Motor neuron (in vitro differentiated cells): Measurements from ENCODE around the gene SORCS1. TPM values are rescaled to one million over a fixed set of nuclear protein-coding genes. Genes with fewer than 3 reads are reported as not detected.
A peak's percentile ranks its signal among the peaks of the same experiment; 100 is the strongest.

Source experiments
- ATAC-seq, 8 experiments: fragments of 200-7000 bp; cut with Tn5 transposase; replicated peaks in 6 of 8; 2 replicates each; pipeline ENCODE4 v1.8.0; 2021; ENCODE audit warnings: mild to moderate bottlenecking in 8 of 8, moderate library complexity in 8 of 8
- H3K27ac ChIP-seq, 2 donors: fragments of 250-450 bp; sonication (Bioruptor Pico); 2 replicates each; pipeline ENCODE4 v1.9.0; 2021; ENCODE audit warnings: antibody characterized with exemption in 2 of 2, mild to moderate bottlenecking in 2 of 2, moderate library complexity in 1 of 2
- H3K4me1 ChIP-seq, 2 donors: fragments of 250-450 bp; sonication (Bioruptor Pico); replicated peaks in 1 of 2; 2 replicates each; pipeline ENCODE4 v1.6.1; 2021; ENCODE audit warnings: antibody characterized with exemption in 2 of 2, mild to moderate bottlenecking in 2 of 2, moderate library complexity in 1 of 2
- H3K4me3 ChIP-seq, 5 donors: fragments of 250-450 bp; sonication (Bioruptor Pico); 2 replicates each; pipeline ENCODE4 v1.9.0; 2021; ENCODE audit warnings: antibody characterized with exemption in 5 of 5, mild to moderate bottlenecking in 5 of 5, moderate library complexity in 4 of 5
- WGBS, 10 experiments: fragments of 450-650 bp; shearing (Covaris generic); methylation state at CpG; one replicate each; pipeline ENCODE4 v1.0.0; 2022; 5-methylcytosine and 5-hydroxymethylcytosine counted together
- in situ Hi-C, 9 experiments: fragments of 400-800 bp; cut with MboI; loops; one replicate each; pipeline ENCODE4 v1.15.0; 2021; ENCODE audit warnings: low sequenced_read_pairs in 9 of 9, low pct_unique_long_range_greater_than_20kb in 2 of 9; ENCODE audit not compliant: unreplicated experiment in 9 of 9
- total RNA-seq, 8 experiments: library from RNA; unstranded; fragments of 300-600 nt; gene quantifications; 2 replicates each; pipeline versions ENCODE4 v1.2.3 to v1.2.4, GENCODE V29; 2022

The SORCS1 gene
- total RNA-seq, 8 experiments from 2014 or later: 0.27 to 17.0 (median 11.0) TPM

GRCh38 chr10:106866244-106866845, 298.2 kb downstream of the SORCS1 start:
- Histone ChIP-seq H3K4me3 (no peak overlapping the region), H3K4me1 (no peaks in the 10 kb centered on the region), H3K27ac (no peak overlapping the region)
- no peak for ATAC-seq
- in situ Hi-C loops: no loop called here
- 20 to 96% (median 65%) methylated on average over 1 to 6 of the region's 7 CpGs; no CpG with 5 or more reads in 3 of the 10 experiments for WGBS, 10 experiments

DNA sequence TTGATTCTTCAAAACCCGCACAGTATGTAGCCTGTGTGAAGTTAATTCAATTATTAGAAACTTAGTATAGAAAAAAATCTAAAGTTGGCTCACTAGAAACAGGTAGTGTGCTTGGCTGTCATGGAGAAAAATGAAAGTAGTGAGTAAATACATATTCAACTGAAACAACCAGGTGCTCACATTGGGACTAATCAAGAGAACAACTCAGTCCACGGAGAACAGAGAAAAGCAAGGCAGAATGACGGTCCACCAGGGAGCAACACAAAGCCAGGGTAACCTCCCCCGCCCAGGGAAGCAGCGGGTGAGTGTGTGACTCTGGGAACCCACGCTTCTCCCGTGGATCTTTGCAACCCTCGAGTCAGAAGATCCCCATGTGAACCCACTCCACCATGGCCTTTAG, 300.5 kb downstream of the SORCS1 start:
- no peak overlapping the region for H3K27ac ChIP-seq
- in situ Hi-C loops: no loop called here
- no peak overlapping the region for H3K4me3 ChIP-seq
- H3K4me1 ChIP-seq: no peaks in the 10 kb centered on the region
- ATAC-seq: no peak
- WGBS, 10 experiments: 26 to 100% (median 83%) methylated on average over 1 to 7 of the region's 8 CpGs

- Histone ChIP-seq H3K27ac (no peak overlapping the region), H3K4me3 (no peak overlapping the region), H3K4me1 (no peaks in the 10 kb centered on the region)
- WGBS, 10 experiments: 0 to 100% (median 40%) methylated on average over 1 to 2 of the region's 2 CpGs; no CpG with 5 or more reads in 3 of the 10 experiments
- ATAC-seq: no peak
- in situ Hi-C loops: no loop called here
Measured at GRCh38 chr10:106863549-106863948, 301.0 kb downstream of the SORCS1 start.

DNA sequence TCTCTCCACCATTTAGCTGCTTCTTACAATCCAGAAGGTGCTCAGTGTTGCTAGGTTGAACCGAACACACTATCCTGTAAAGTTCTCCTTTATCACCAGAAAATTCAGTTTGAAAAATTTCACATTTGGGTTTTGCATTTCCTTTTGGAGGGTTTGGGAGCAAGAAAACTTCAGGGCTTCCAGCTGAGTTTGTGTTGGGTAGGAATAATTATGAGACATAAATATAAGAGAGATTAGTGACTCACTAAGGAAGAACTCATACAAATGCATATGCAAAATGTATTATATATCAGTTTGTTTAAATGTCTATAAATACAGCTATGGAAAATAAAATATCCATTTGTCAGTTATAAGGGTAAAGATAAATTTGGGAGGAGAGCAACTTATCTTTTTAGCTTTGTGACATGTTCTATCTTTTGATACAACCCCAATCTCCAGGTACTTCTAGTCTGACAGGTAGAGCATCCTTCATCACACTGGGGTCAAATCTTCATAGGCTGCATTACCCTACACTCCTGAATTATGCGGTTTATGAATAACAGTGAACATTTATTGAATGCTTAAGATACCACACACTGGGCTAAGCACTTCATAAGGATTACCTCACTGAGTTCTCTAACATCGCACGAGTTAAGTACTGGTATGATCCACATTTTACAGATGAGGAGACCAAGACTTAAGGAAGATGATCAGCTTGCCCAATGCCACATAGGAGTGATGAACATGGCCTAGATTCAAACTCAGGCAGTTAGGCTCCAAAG, 304.4 kb downstream of the SORCS1 start:
- Histone ChIP-seq H3K27ac (no peak overlapping the region), H3K4me1 (no peaks in the 10 kb centered on the region), H3K4me3 (no peak overlapping the region)
- in situ Hi-C loops: no loop called here
- 19 to 100% (median 71%) methylated on average over 2 to 4 of the region's 4 CpGs; no CpG with 5 or more reads in 2 of the 10 experiments for WGBS, 10 experiments
- ATAC-seq: peak in 1 of 8 experiments; percentile 80

- in situ Hi-C loops: no loop called here
Measured at GRCh38 chr10:106857728-106858127, 306.8 kb downstream of the SORCS1 start.

GRCh38 chr10:106857213-106857612, 307.3 kb downstream of the SORCS1 start:
- in situ Hi-C loops: no loop called here
- Histone ChIP-seq H3K27ac (no peak overlapping the region), H3K4me1 (no peaks in the 10 kb centered on the region), H3K4me3 (no peak overlapping the region)
- WGBS, 10 experiments: 19 to 100% (median 92%) methylated on average over 1 to 5 of the region's 6 CpGs; no CpG with 5 or more reads in 1 of the 10 experiments
- ATAC-seq: no peak

More at GRCh38 chr10:106857728-106858127, 306.8 kb downstream of the SORCS1 start:
- Histone ChIP-seq H3K27ac (no peak overlapping the region), H3K4me3 (no peak overlapping the region), H3K4me1 (no peaks in the 10 kb centered on the region)
- no peak for ATAC-seq
- 0 to 92% (median 77%) methylated on average over 2 to 6 of the region's 6 CpGs; no CpG with 5 or more reads in 1 of the 10 experiments for WGBS, 10 experiments

- H3K4me3 ChIP-seq: no peak overlapping the region
- 0 to 100% (median 71%) methylated on average over 1 to 2 of the region's 2 CpGs; no CpG with 5 or more reads in 3 of the 10 experiments for WGBS, 10 experiments
- in situ Hi-C loops: no loop called here
- ATAC-seq: peak in 3 of 8 experiments; percentile 44 to 57 (median 47)
- no peak overlapping the region for H3K27ac ChIP-seq
- peaks cover 3 to 8% of the 10 kb centered on the region in 2 donors for H3K4me1 ChIP-seq
Measured at GRCh38 chr10:106836933-106837663, 327.4 kb downstream of the SORCS1 start.

DNA sequence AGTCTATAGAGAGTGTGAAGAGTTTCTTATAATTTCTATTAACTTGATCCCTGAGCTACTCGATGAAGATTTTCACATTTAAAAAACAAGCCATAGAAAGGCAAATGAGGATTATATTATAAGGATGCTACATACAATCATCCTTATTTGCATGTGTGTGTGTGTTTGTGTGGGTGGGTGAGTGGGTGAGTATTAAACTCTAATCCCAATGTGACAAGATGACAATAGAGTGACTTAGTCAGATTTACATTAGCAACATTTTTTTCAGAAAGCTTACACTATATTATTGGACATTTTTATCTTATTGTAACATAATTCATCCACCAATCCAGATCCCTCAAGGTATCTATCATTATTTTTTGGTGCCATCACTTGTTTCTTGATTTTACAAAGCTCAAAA, 331.7 kb downstream of the SORCS1 start:
- H3K4me3 ChIP-seq: no peak overlapping the region
- no peak overlapping the region for H3K27ac ChIP-seq
- WGBS, 10 experiments: 0 to 71% (median 50%) methylated on average over 1 of the region's 1 CpG; no CpG with 5 or more reads in 3 of the 10 experiments
- no peak for ATAC-seq
- H3K4me1 ChIP-seq: peaks cover 5 to 7% of the 10 kb centered on the region in 2 donors
- in situ Hi-C loops: no loop called here

- no peak overlapping the region for H3K27ac ChIP-seq
- in situ Hi-C loops: no loop called here
- peaks cover 8 to 10% of the 10 kb centered on the region in 2 donors for H3K4me1 ChIP-seq
- ATAC-seq: no peak
- 0 to 100% (median 80%) methylated on average over 1 to 7 of the region's 8 CpGs; no CpG with 5 or more reads in 1 of the 10 experiments for WGBS, 10 experiments
- H3K4me3 ChIP-seq: no peak overlapping the region
Measured at GRCh38 chr10:106830471-106830870, 334.0 kb downstream of the SORCS1 start.

DNA sequence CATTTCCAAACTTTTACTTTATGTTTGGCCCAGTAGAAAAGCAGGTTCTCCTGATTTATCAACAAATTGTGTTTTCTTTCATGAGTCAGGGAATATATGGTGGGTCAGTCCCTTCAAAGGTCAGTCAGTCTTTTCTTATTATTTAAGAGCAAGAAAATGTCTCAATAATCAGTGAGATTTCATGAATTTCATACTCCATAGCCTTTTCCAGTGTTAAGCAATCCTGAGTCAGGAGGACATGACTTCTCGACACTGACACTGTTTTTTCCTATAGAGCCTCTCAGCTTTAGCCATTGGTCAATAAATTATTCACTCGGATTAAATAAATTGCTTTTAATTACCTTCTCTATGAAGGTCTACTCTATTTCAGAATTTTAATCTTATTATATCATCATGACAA, 334.5 kb downstream of the SORCS1 start:
- Histone ChIP-seq H3K4me3 (no peak overlapping the region), H3K4me1 (peaks cover 9 to 10% of the 10 kb centered on the region in 2 donors), H3K27ac (no peak overlapping the region)
- in situ Hi-C loops: no loop called here
- 20 to 100% (median 88%) methylated on average over 1 to 2 of the region's 2 CpGs for WGBS, 10 experiments
- no peak for ATAC-seq

- 0 to 50% (median 7%) methylated on average over 1 of the region's 1 CpG; no CpG with 5 or more reads in 2 of the 10 experiments for WGBS, 10 experiments
- H3K4me3 ChIP-seq: no peak overlapping the region
- in situ Hi-C loops: no loop called here
- peaks cover 9 to 10% of the 10 kb centered on the region in 2 donors for H3K4me1 ChIP-seq
- no peak overlapping the region for H3K27ac ChIP-seq
- ATAC-seq: no peak
Measured at GRCh38 chr10:106826716-106827115, 337.8 kb downstream of the SORCS1 start.

- H3K4me3 ChIP-seq: peak overlapping the region in 1 of 5 donors; percentile 1
- in situ Hi-C loops: no loop called here
- 23 to 94% (median 64%) methylated on average over 4 to 9 of the region's 10 CpGs; no CpG with 5 or more reads in 1 of the 10 experiments for WGBS, 10 experiments
- H3K4me1 ChIP-seq: peaks cover 9 to 11% of the 10 kb centered on the region in 2 donors
- ATAC-seq: peak in 6 of 8 experiments; percentile 12 to 84 (median 78)
- H3K27ac ChIP-seq: no peak overlapping the region
Measured at GRCh38 chr10:106825576-106826364, 338.7 kb downstream of the SORCS1 start.
